Heart right ventricle (tissue), 16 donors: ENCODE measurements around the gene CARD10. TPM values are rescaled to one million over a fixed set of nuclear protein-coding genes. Genes with fewer than 3 reads are reported as not detected.

Source experiments
- ATAC-seq, 8 donors: fragments of 200-7000 bp; cut with Tn5 transposase; one replicate each; pipeline ENCODE4 v1.9.1; 2020; ENCODE audit warnings: mild to moderate bottlenecking in 8 of 8, moderate library complexity in 8 of 8, moderate number of reproducible peaks in 1 of 8
- DNase-seq, 2 donors: peaks; one replicate each; pipeline ENCODE4 v3.0.0-alpha.2; 2020
- H3K27ac ChIP-seq, 10 donors: fragments of 200-600 bp; sonication (generic) in 2 of 10; one replicate each; pipeline versions ENCODE4 v1.5.0 to v1.8.0; 2020 to 2022; ENCODE audit warnings: mild to moderate bottlenecking in 3 of 10
- H3K27me3 ChIP-seq, 7 donors: fragments of 200-600 bp; one replicate each; pipeline ENCODE4 v1.8.0; 2021 to 2022; ENCODE audit warnings: mild to moderate bottlenecking in 2 of 7
- H3K36me3 ChIP-seq, 9 donors: fragments of 200-600 bp; sonication (generic) in 1 of 9; one replicate each; pipeline versions ENCODE4 v1.5.0 to v1.8.0; 2020 to 2022; ENCODE audit warnings: mild to moderate bottlenecking in 2 of 9
- H3K4me1 ChIP-seq, 9 donors: fragments of 200-600 bp; sonication (generic) in 1 of 9; one replicate each; pipeline versions ENCODE4 v1.5.0 to v1.8.0; 2020 to 2022; ENCODE audit warnings: mild to moderate bottlenecking in 4 of 9
- H3K4me3 ChIP-seq, 10 donors: fragments of 200-600 bp; sonication (generic) in 2 of 10; one replicate each; pipeline versions ENCODE4 v1.5.0 to v1.8.0; 2020 to 2022; ENCODE audit warnings: mild to moderate bottlenecking in 7 of 10, moderate library complexity in 2 of 10
- H3K9me3 ChIP-seq, 11 donors: fragments of 200-600 bp in 10 of 11; sonication (generic) in 2 of 11; one replicate each; pipeline versions ENCODE4 v1.5.0 to v1.8.0; 2013 to 2022; ENCODE audit warnings: mild to moderate bottlenecking in 2 of 11, control low read depth in 1 of 11, moderate library complexity in 1 of 11
- CTCF ChIP-seq, 9 donors: fragments of 200-600 bp; sonication (generic) in 2 of 9; IDR thresholded peaks; one replicate each; pipeline versions ENCODE4 v1.5.0 to v1.8.0; 2021 to 2022; ENCODE audit warnings: antibody characterized with exemption in 9 of 9, mild to moderate bottlenecking in 5 of 9, moderate library complexity in 1 of 9
- WGBS, 2 donors: extraction: QIAGEN DNeasy Blood & Tissue Kit; methylation state at CpG; one replicate each; pipeline ENCODE4 v1.1.7; 2013; ENCODE audit warnings: inconsistent platforms in 1 of 2; 5-methylcytosine and 5-hydroxymethylcytosine counted together
- intact Hi-C, 10 donors: fragments of 100-400 bp; cut with DNase I; formaldehyde crosslinking; loops; one replicate each; pipeline versions ENCODE4 v1.11.1 to v1.14.2; 2022
- polyA plus RNA-seq, 2 donors: library from polyadenylated mRNA; stranded (reverse); fragments of 200-250 nt; gene quantifications; one replicate each; pipeline ENCODE4 v1.2.3, GENCODE V29; 2013
- total RNA-seq, 10 donors: library from RNA; stranded (reverse); fragmentation: NEBNext Ultra II Directional in 3 of 10; extraction: Animal tissue kit (Norgen Biotek cat#: 25700) in 3 of 10; gene quantifications; one replicate each; pipeline versions ENCODE4 v1.2.1 to v1.2.4, GENCODE V29; 2021 to 2023
- donor health status: Arrhythmogenic right ventricular cardiomyopathy.
- donor health status: ischemic (EF 13 %, LVEDD 7.1; RV severe dilation, severe dysfunction).
- donor health status: healthy with polysubstance abuse.
- donor health status: DM: no; HTN: yes; CAD: no.
- donor health status: DM: no; HTN: no; CAD: no.
- donor health status: ischemic (EF 25% LVEDD 6.9; RV normal size, moderate dysfunction).
- donor health status: ischemic (EF 25% LVEDD 5.7; RV mildly dilated, moderate dysfunction).
- donor health status: healthy.
- donor health status: DM: yes; HTN: yes; CAD: no.
- donor health status: Ischemic cardiomyopathy.
- donor health status: ischemic (EF 35%, LVEDD 5.7; RV mildly dilated, moderate dysfunction).
- donor health status: nonischemic (EF 11% LVEDD 7.7; RV severe dilation, severe dysfunction).
- donor health status: DM: yes; HTN: yes; CAD: no.
- donor health status: PGD.
- donor health status: ischemic (EF 29% LVEDD 5.4; RV normal size, mild dysfunction).
- donor health status: nonischemic (EF 23%, LVEDD 6.1; RV moderate dilation, normal function).

The CARD10 gene
- total and polyA plus RNA-seq, 12 donors: 7.4 to 14.8 (median 8.9) TPM

DNA sequence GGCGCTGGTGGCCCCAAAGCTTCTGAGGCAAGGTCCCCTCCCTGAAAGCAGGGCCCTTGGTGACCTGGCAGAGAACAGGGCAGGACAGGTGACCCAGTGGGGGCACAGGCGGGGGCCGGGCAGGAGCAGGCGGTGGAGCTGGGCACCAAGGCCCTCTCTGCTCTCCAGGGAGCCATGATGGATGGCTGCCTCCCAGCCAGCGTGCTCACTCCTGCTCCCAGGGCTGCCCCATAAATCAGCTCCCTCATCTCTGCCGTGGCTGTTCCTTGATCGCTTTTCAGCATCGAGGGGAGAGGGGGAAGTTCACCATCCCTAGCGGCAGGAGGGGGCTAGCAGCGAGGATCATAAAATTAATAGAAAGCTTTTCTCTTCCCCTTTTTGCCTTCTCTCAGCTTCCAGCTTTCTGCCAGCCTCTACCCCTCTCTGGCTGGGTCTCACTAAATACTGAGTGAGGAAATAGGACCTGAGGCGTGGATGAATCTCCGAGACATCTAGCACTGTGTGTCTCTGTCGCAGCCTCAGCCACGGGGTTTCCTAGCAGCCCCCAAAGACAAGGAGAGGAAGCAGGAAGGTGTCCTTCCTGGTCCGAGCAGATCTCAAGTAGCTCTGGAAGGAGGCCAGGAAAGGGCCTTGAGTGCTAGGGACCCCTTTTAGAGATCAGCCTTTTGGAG lies 69.7 kb downstream of the CARD10 start:
- intact Hi-C loops: loop anchor here in 2 of 10 donors (5.0 to 10.0 kb wide), 2 partner anchors 117 to 185 kb away; no protein-coding TSS in a partner anchor
- WGBS, 2 donors: 58 to 61% methylated on average over 15 of the region's 15 CpGs
- Histone ChIP-seq H3K9me3 (peaks cover 0 to 13% (median 0%) of the 10 kb centered on the region in 11 donors), H3K36me3 (no peaks in the 10 kb centered on the region), H3K4me3 (no peak overlapping the region), H3K27me3 (peaks cover 0 to 68% (median 48%) of the 10 kb centered on the region in 7 donors), H3K4me1 (no peaks in the 10 kb centered on the region), H3K27ac (no peak overlapping the region)
- ATAC-seq: no peak
- DNase-seq: no peak
- no peak for TF ChIP-seq CTCF (IDR thresholded peaks at IDR 0.05)

GRCh38 chr22:37448516-37449127 lies 70.6 kb downstream of the CARD10 start:
- DNase-seq (no peak), ATAC-seq (no peak)
- H3K4me1 ChIP-seq: no peaks in the 10 kb centered on the region
- H3K9me3 ChIP-seq: peaks cover 0 to 13% (median 0%) of the 10 kb centered on the region in 11 donors
- intact Hi-C loops: loop anchor here in 1 of 10 donors (5.0 kb wide), 1 partner anchor 116 kb away; no protein-coding TSS in a partner anchor
- WGBS, 2 donors: 79 to 82% methylated on average over 18 of the region's 18 CpGs
- H3K4me3 ChIP-seq: no peak overlapping the region
- H3K27ac ChIP-seq: no peak overlapping the region
- peaks cover 0 to 64% (median 48%) of the 10 kb centered on the region in 7 donors for H3K27me3 ChIP-seq
- H3K36me3 ChIP-seq: no peaks in the 10 kb centered on the region
- no peak for TF ChIP-seq CTCF (IDR thresholded peaks at IDR 0.05)

DNA sequence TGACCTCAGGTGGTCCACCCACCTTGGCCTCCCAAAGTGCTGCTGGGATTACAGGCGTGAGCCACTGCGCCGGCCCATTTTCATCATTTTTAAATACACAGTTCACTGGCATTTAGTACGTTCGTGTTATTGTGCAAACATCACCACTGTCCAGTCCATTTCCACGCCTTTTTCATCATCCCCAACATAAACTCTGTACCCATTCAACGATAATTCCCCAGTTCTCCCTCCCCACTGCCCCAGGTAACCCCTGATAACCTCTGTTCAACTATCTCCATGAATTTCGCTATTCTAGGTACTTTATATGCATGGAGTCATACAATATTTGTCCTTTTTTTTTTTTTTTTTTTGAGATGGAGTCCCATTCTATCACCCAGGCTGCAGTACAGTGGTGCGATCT lies 73.7 kb downstream of the CARD10 start:
- no peaks in the 10 kb centered on the region for H3K36me3 ChIP-seq
- 86 to 88% methylated on average over 9 of the region's 9 CpGs for WGBS, 2 donors
- intact Hi-C loops: loop anchor here in 1 of 10 donors (5.0 kb wide), 1 partner anchor 113 kb away; no protein-coding TSS in a partner anchor
- H3K9me3 ChIP-seq: peaks cover 0 to 9% (median 3%) of the 10 kb centered on the region in 11 donors
- H3K27ac ChIP-seq: no peak overlapping the region
- no peaks in the 10 kb centered on the region for H3K4me1 ChIP-seq
- DNase-seq (no peak), ATAC-seq (no peak)
- no peak for TF ChIP-seq CTCF (IDR thresholded peaks at IDR 0.05)
- H3K27me3 ChIP-seq: peaks cover 0 to 75% (median 47%) of the 10 kb centered on the region in 7 donors
- no peak overlapping the region for H3K4me3 ChIP-seq

DNA sequence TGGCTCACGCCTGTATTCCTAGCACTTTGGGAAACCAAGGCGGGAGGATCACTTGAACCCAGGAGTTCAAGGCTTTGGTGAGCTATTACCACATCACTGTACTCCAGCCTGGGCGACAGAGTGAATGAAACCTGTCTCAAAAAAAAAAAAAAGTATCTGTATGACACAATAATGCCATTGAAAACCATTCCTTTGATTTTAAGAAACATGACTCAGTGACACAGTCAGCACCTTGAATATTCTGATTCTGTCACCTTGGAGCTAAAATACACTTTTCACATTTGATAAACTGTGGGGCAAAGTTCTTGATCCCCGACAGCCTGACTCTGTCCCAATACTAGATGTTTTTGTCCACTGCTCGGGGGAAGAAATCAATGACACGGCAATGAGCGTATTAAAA lies 75.2 kb downstream of the CARD10 start:
- no peak for TF ChIP-seq CTCF (IDR thresholded peaks at IDR 0.05)
- H3K27me3 ChIP-seq: peaks cover 0 to 65% (median 35%) of the 10 kb centered on the region in 7 donors
- 87 to 88% methylated on average over 7 of the region's 7 CpGs for WGBS, 2 donors
- intact Hi-C loops: no loop called here
- no peak for DNase-seq
- H3K27ac ChIP-seq: no peak overlapping the region
- peaks cover 0 to 12% (median 3%) of the 10 kb centered on the region in 11 donors for H3K9me3 ChIP-seq
- ATAC-seq: no peak
- H3K4me3 ChIP-seq: no peak overlapping the region
- H3K36me3 ChIP-seq: no peaks in the 10 kb centered on the region
- no peaks in the 10 kb centered on the region for H3K4me1 ChIP-seq
